CD14-positive monocyte (primary cell): ENCODE data around the gene CMTM4. TPM values are rescaled to one million over a fixed set of nuclear protein-coding genes. Genes with fewer than 3 reads are reported as not detected.
A peak's percentile ranks its signal among the peaks of the same experiment; 100 is the strongest.
"Not testable (repeated sequence)": the region's sequence is repeated elsewhere in the genome, so short reads cannot be mapped to it uniquely, and the experiment has no call there.

ENCODE experiments used
- DNase-seq, 3 donors: peaks; one replicate each; pipeline ENCODE4 v3.0.0-alpha.2; 2011 to 2022
- H2AFZ ChIP-seq: 2 replicates; pipeline ENCODE4 v1.6.0; 2012; ENCODE audit warnings: mild to moderate bottlenecking, low read depth, low read length, inconsistent platforms; ENCODE audit not compliant: insufficient read depth, poor library complexity, severe bottlenecking
- H3K27ac ChIP-seq, 2 donors: 1 replicate in 1 of 2; 2 replicates in 1 of 2; pipeline ENCODE4 v1.5.1; 2012 to 2013; ENCODE audit warnings: low read length in 2 of 2, control low read depth in 1 of 2, inconsistent platforms in 1 of 2, low read depth in 1 of 2, mild to moderate bottlenecking in 1 of 2
- H3K27me3 ChIP-seq, 2 donors: one replicate each; pipeline versions ENCODE4 v1.6.0 to v1.6.1; 2011 to 2013; ENCODE audit warnings: low read length in 2 of 2; ENCODE audit not compliant: control insufficient read depth in 2 of 2, insufficient read depth in 2 of 2
- H3K36me3 ChIP-seq, 2 donors: replicated peaks in 1 of 2; 1 replicate in 1 of 2; 2 replicates in 1 of 2; pipeline versions ENCODE4 v1.5.1 to v1.6.1; 2012 to 2013; ENCODE audit warnings: low read length in 2 of 2, control low read depth in 1 of 2, inconsistent platforms in 1 of 2, mild to moderate bottlenecking in 1 of 2; ENCODE audit not compliant: insufficient read depth in 2 of 2, control insufficient read depth in 1 of 2
- H3K4me1 ChIP-seq, 2 donors: 1 replicate in 1 of 2; 2 replicates in 1 of 2; pipeline versions ENCODE4 v1.5.1 to v1.6.1; 2012 to 2013; ENCODE audit warnings: low read length in 2 of 2, control low read depth in 1 of 2, inconsistent platforms in 1 of 2, mild to moderate bottlenecking in 1 of 2, moderate library complexity in 1 of 2; ENCODE audit not compliant: insufficient read depth in 2 of 2, control insufficient read depth in 1 of 2
- H3K4me2 ChIP-seq: replicated peaks from 2 replicates; pipeline ENCODE3; 2012; ENCODE audit warnings: low read length, moderate library complexity, mild to moderate bottlenecking; ENCODE audit not compliant: poor library complexity, severe bottlenecking; ENCODE audit errors: extremely low read depth
- H3K4me3 ChIP-seq, 3 experiments: fragments of 200-600 bp in 1 of 3; sonication (generic) in 1 of 3; replicated peaks in 1 of 3; 1 replicate in 2 of 3; 2 replicates in 1 of 3; pipeline ENCODE4 v1.5.1; 2011 to 2013; ENCODE audit warnings: low read length in 3 of 3, mild to moderate bottlenecking in 3 of 3, control low read depth in 2 of 3, low read depth in 2 of 3, inconsistent platforms in 1 of 3, moderate library complexity in 1 of 3
- H3K79me2 ChIP-seq: 2 replicates; pipeline ENCODE4 v1.6.0; 2012; ENCODE audit warnings: mild to moderate bottlenecking, control low read depth, inconsistent platforms, low read length, moderate library complexity; ENCODE audit not compliant: insufficient read depth
- H3K9ac ChIP-seq: 2 replicates; pipeline ENCODE4 v1.6.0; 2017; ENCODE audit warnings: low read length, mild to moderate bottlenecking; ENCODE audit not compliant: insufficient read depth, poor library complexity, severe bottlenecking
- H3K9me3 ChIP-seq, 2 donors: replicated peaks in 1 of 2; 1 replicate in 1 of 2; 2 replicates in 1 of 2; pipeline versions ENCODE4 v1.5.1 to v1.6.1; 2012 to 2013; ENCODE audit warnings: low read length in 2 of 2, control low read depth in 1 of 2; ENCODE audit not compliant: control insufficient read depth in 1 of 2, insufficient read depth in 1 of 2
- H4K20me1 ChIP-seq: 2 replicates; pipeline ENCODE4 v1.6.0; 2012; ENCODE audit warnings: mild to moderate bottlenecking, low read length, control low read depth, moderate library complexity; ENCODE audit not compliant: insufficient read depth
- H3K27ac Mint-ChIP-seq, 7 donors: one replicate each; pipeline ENCODE4 v1.8.0; 2020; ENCODE audit warnings: mild to moderate bottlenecking in 7 of 7, mixed read lengths in 7 of 7, moderate library complexity in 6 of 7, inconsistent platforms in 2 of 7
- H3K27me3 Mint-ChIP-seq, 3 donors: one replicate each; pipeline ENCODE4 v1.8.0; 2021 to 2022; ENCODE audit warnings: low read depth in 3 of 3, mild to moderate bottlenecking in 3 of 3, mixed read lengths in 3 of 3, moderate library complexity in 3 of 3, inconsistent platforms in 1 of 3
- H3K36me3 Mint-ChIP-seq, 2 donors: one replicate each; pipeline ENCODE4 v1.8.0; 2020; ENCODE audit warnings: mixed read lengths in 2 of 2, inconsistent platforms in 1 of 2, mild to moderate bottlenecking in 1 of 2
- H3K4me1 Mint-ChIP-seq: one replicate; pipeline ENCODE4 v1.8.0; 2020; ENCODE audit warnings: mild to moderate bottlenecking, mixed read lengths
- H3K4me3 Mint-ChIP-seq, 2 donors: one replicate each; pipeline ENCODE4 v1.8.0; 2020; ENCODE audit warnings: mild to moderate bottlenecking in 2 of 2, mixed read lengths in 2 of 2, moderate library complexity in 1 of 2
- H3K9me3 Mint-ChIP-seq, 7 donors: one replicate each; pipeline ENCODE4 v1.8.0; 2020 to 2022; ENCODE audit warnings: mixed read lengths in 7 of 7, mild to moderate bottlenecking in 6 of 7, moderate library complexity in 6 of 7, inconsistent platforms in 2 of 7
- WGBS: methylation state at CpG from one replicate; pipeline ENCODE4 v1.1.5; 2013; ENCODE audit warnings: missing lambda C conversion rate; ENCODE audit not compliant: insufficient coverage; 5-methylcytosine and 5-hydroxymethylcytosine counted together
- intact Hi-C, 2 donors: fragments of 100-400 bp; cut with micrococcal nuclease; formaldehyde crosslinking; loops; one replicate each; pipeline versions ENCODE4 v1.15.0 to v1.15.1; 2023
- polyA plus RNA-seq, 3 donors: library from polyadenylated mRNA; depleted of rRNA in 1 of 3; unstranded in 2 of 3; stranded (reverse) in 1 of 3; fragments of 300-500 nt in 2 of 3; fragments of >200 nt in 1 of 3; fragmentation: Illumina TruSeq in 2 of 3; gene quantifications; 1 replicate in 2 of 3; 2 replicates in 1 of 3; pipeline ENCODE4 v1.2.3, GENCODE V29; 2012 to 2021
- TF ChIP-seq, protein P1 (sequence below): fragments of 200-600 bp; IDR thresholded peaks from one replicate; pipeline ENCODE4 v1.8.0; 2022; ENCODE audit warnings: antibody characterized with exemption, mild to moderate bottlenecking

Gene CMTM4
- polyA plus RNA-seq, 3 donors = 0.41 to 21.2 (median 0.45) TPM

DNA sequence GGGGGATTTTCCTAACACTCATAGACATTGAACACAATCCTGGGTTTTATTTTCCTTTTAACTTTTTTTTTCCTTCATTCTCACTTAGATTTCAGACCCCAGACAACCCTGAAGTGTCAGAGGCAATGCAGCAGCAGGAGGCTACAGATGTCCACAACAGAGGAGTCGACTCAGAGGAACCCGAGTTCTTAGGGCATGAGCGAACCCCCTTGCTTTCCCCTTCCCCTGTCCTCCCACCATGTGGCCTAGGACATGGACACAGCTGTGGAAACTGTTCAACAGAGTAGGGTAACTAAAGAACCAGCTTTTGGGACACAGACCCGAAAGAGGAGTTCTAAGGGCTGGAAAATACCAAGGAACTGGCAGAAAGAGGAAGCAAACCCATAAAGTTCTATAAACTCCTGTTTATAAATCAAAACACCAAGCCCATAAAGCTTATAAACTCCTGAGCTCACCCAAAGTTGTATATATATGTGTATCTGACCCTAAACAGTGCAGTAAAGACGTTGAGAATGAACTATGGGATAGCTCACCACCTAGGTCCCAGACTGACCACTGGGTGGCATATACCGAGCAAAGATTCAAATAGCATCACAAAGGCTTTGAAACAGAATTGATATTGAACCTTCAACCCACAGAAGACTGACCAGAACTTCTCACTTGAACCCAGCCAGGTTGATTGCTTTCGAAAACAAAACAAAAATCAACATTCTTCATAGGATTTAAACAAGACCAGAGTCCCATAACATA is 33.9 kb downstream of the CMTM4 start:
- 50% methylated on average over 2 of the region's 7 CpGs for WGBS
- no peak overlapping the region for H3K4me3 ChIP-seq
- TF ChIP-seq, protein P1, sequence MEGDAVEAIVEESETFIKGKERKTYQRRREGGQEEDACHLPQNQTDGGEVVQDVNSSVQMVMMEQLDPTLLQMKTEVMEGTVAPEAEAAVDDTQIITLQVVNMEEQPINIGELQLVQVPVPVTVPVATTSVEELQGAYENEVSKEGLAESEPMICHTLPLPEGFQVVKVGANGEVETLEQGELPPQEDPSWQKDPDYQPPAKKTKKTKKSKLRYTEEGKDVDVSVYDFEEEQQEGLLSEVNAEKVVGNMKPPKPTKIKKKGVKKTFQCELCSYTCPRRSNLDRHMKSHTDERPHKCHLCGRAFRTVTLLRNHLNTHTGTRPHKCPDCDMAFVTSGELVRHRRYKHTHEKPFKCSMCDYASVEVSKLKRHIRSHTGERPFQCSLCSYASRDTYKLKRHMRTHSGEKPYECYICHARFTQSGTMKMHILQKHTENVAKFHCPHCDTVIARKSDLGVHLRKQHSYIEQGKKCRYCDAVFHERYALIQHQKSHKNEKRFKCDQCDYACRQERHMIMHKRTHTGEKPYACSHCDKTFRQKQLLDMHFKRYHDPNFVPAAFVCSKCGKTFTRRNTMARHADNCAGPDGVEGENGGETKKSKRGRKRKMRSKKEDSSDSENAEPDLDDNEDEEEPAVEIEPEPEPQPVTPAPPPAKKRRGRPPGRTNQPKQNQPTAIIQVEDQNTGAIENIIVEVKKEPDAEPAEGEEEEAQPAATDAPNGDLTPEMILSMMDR = peak; percentile 21
- H3K36me3 ChIP-seq = no peaks in the 10 kb centered on the region
- no peak overlapping the region for H3K27ac ChIP-seq
- Mint-ChIP-seq H3K9me3 (no peaks in the 10 kb centered on the region), H3K36me3 (no peaks in the 10 kb centered on the region), H3K27ac (peak overlapping the region in 1 of 7 donors; percentile 42), H3K27me3 (no peaks in the 10 kb centered on the region), H3K4me3 (no peak overlapping the region), H3K4me1 (peaks cover 36% of the 10 kb centered on the region)
- no peak overlapping the region for H3K4me2 ChIP-seq
- peaks cover 28 to 32% of the 10 kb centered on the region in 2 donors for H3K4me1 ChIP-seq
- intact Hi-C loops = loop anchor here in 1 of 2 donors (10.0 kb wide), 1 partner anchor 52 kb away; no protein-coding TSS in a partner anchor
- peaks cover 69% of the 10 kb centered on the region for H3K79me2 ChIP-seq
- H3K27me3 ChIP-seq = no peaks in the 10 kb centered on the region
- DNase-seq = no peak
- H3K9ac ChIP-seq = no peak overlapping the region
- H4K20me1 ChIP-seq = no peaks in the 10 kb centered on the region
- H2AFZ ChIP-seq = no peak overlapping the region
- H3K9me3 ChIP-seq = no peaks in the 10 kb centered on the region

DNA sequence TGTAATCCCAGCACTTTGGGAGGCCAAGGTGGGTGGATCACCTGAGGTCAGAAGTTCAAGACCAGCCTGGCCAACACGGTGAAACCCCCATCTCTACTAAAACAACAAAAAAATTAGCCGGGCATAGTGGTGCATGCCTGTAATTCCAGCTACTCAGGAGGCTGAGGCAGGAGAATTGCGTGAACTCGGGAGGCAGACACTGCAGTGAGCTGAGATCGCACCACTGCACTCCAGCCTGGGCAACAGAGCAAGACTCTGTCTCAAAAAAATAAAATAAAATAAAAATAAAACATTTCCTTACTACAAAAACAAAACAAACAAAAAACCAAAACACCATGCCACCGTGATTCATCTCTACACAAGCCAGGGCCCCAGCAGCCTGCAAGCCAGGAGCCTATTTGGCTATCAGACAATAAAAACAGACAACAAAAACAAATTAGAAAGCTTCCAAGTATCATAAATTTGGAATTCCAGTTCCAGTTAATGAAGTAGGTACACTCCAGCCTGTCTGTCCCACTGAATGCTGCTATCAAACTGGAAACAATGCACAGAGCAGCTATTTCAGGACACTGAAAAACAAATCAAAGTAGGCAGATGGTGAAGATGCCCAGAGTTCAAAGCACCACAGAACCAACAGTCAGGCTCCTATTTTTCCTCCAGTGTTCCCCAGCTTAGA is 34.7 kb downstream of the CMTM4 start:
- not testable (repeated sequence) for H3K9ac ChIP-seq, H3K27me3 Mint-ChIP-seq, DNase-seq, H3K27me3 ChIP-seq, H3K27ac ChIP-seq, H3K27ac Mint-ChIP-seq, H3K4me2 ChIP-seq, H3K4me3 Mint-ChIP-seq, H2AFZ ChIP-seq, H3K9me3 ChIP-seq, H3K36me3 ChIP-seq, H3K36me3 Mint-ChIP-seq, H3K9me3 Mint-ChIP-seq, H4K20me1 ChIP-seq, H3K4me3 ChIP-seq
- Histone ChIP-seq H3K79me2 (peaks cover 72% of the 10 kb centered on the region), H3K4me1 (peaks cover 34 to 40% of the 10 kb centered on the region in 2 donors)
- peaks cover 43% of the 10 kb centered on the region for H3K4me1 Mint-ChIP-seq
- WGBS = 100% methylated on average over 1 of the region's 6 CpGs
- intact Hi-C loops = loop anchor here in 1 of 2 donors (10.0 kb wide), 1 partner anchor 53 kb away; no protein-coding TSS in a partner anchor
